Gastroesophageal sphincter (tissue), 4 donors: ENCODE data around the gene GPATCH4. TPM values are rescaled to one million over a fixed set of nuclear protein-coding genes. Genes with fewer than 3 reads are reported as not detected.

Source experiments
- ATAC-seq: fragments of 150-250 bp; one replicate; pipeline ENCODE4 v1.9.1; 2016; ENCODE audit warnings: mild to moderate bottlenecking, moderate library complexity
- H3K27ac ChIP-seq, 4 donors: fragments of 200-600 bp; sonication (generic) in 3 of 4; 1 replicate in 3 of 4; 2 replicates in 1 of 4; pipeline ENCODE4 v1.5.1; 2016 to 2019
- H3K27me3 ChIP-seq: fragments of 200-600 bp; sonication (generic); one replicate; pipeline ENCODE4 v1.5.1; 2019
- H3K36me3 ChIP-seq, 2 donors: fragments of 200-600 bp; sonication (generic); one replicate each; pipeline ENCODE4 v1.5.1; 2019; ENCODE audit warnings: control low read depth in 1 of 2
- H3K4me1 ChIP-seq, 3 donors: fragments of 200-600 bp; sonication (generic); 1 replicate in 2 of 3; 2 replicates in 1 of 3; pipeline ENCODE4 v1.5.1; 2016 to 2019; ENCODE audit warnings: control low read depth in 2 of 3
- H3K4me3 ChIP-seq, 2 donors: fragments of 200-600 bp; sonication (generic); one replicate each; pipeline ENCODE4 v1.5.1; 2019; ENCODE audit warnings: mild to moderate bottlenecking in 1 of 2, moderate library complexity in 1 of 2
- H3K9me3 ChIP-seq, 3 donors: fragments of 200-600 bp; sonication (generic); one replicate each; pipeline ENCODE4 v1.5.1; 2017 to 2019; ENCODE audit warnings: control low read depth in 2 of 3
- EP300 ChIP-seq: sonication (generic); formaldehyde crosslinking; IDR thresholded peaks from one replicate; pipeline ENCODE4 v1.6.1; 2017; ENCODE audit warnings: antibody characterized with exemption, mild to moderate bottlenecking
- POLR2A ChIP-seq, 2 donors: fragments of 450-650 bp; IDR thresholded peaks; one replicate each; pipeline ENCODE4 v1.6.1; 2017; ENCODE audit warnings: antibody characterized with exemption in 2 of 2, mild to moderate bottlenecking in 2 of 2, moderate library complexity in 1 of 2
- POLR2AphosphoS5 ChIP-seq: sonication (generic); formaldehyde crosslinking; IDR thresholded peaks from one replicate; pipeline ENCODE4 v1.6.1; 2017; ENCODE audit warnings: antibody characterized with exemption
- WGBS, 2 donors: methylation state at CpG; one replicate each; pipeline ENCODE4 v1.1.5; 2018; ENCODE audit warnings: low coverage in 1 of 2; 5-methylcytosine and 5-hydroxymethylcytosine counted together
- total RNA-seq, 4 donors: library from RNA; depleted of rRNA; stranded (reverse); fragments of >200 nt; gene quantifications; one replicate each; pipeline ENCODE4 v1.1.0, GENCODE V29; 2016
- TF ChIP-seq, protein P1 (sequence below), 4 experiments: fragments of 200-600 bp in 2 of 4; fragments of 450-650 bp in 2 of 4; sonication (generic) in 1 of 4; IDR thresholded peaks; one replicate each; pipeline ENCODE4 v1.5.1; 2017 to 2019; ENCODE audit warnings: antibody characterized with exemption in 4 of 4, mild to moderate bottlenecking in 2 of 4, moderate library complexity in 2 of 4

The GPATCH4 gene
- total RNA-seq, 4 donors from 2014 or later = 18.4 to 37.2 (median 24.0) TPM

DNA sequence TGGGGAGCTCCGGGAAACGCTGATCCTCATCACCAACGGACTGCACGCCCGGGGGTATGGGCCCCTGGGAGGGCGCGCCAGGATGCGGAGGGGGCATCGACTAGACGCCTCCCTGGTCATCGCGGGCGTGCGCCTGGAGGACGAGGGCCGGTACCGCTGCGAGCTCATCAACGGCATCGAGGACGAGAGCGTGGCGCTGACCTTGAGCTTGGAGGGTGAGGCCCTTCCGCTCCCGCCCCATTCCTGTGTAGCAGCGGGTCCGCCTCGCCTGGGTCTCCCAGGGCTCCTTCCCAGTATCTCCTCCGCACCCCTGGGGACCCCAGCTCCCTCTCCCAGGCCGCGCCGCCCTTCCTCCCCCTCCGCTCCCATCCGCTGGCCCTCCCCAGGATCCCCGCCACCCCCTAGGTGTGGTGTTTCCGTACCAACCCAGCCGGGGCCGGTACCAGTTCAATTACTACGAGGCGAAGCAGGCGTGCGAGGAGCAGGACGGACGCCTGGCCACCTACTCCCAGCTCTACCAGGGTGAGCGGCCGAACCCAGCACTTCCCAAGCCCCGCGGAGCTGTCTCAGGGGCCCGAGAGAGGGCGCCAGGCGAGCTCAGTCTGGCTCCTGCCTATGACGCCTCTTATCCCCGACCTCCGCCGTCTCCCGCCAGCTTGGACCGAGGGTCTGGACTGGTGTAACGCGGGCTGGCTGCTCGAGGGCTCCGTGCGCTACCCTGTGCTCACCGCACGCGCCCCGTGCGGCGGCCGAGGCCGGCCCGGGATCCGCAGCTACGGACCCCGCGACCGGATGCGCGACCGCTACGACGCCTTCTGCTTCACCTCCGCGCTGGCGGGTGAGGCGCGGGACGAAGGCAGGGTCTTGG lies 22.9 kb upstream of the GPATCH4 start:
- peak overlapping the region in 2 of 4 donors; percentile 12 to 72 for H3K27ac ChIP-seq
- no peaks in the 10 kb centered on the region for H3K9me3 ChIP-seq
- H3K27me3 ChIP-seq = peaks cover 71% of the 10 kb centered on the region
- no peaks in the 10 kb centered on the region for H3K36me3 ChIP-seq
- WGBS, 2 donors = 0% methylated on average over 3 to 4 of the region's 87 CpGs
- no peak for TF ChIP-seq POLR2A (IDR thresholded peaks at IDR 0.05)
- TF ChIP-seq, protein P1, sequence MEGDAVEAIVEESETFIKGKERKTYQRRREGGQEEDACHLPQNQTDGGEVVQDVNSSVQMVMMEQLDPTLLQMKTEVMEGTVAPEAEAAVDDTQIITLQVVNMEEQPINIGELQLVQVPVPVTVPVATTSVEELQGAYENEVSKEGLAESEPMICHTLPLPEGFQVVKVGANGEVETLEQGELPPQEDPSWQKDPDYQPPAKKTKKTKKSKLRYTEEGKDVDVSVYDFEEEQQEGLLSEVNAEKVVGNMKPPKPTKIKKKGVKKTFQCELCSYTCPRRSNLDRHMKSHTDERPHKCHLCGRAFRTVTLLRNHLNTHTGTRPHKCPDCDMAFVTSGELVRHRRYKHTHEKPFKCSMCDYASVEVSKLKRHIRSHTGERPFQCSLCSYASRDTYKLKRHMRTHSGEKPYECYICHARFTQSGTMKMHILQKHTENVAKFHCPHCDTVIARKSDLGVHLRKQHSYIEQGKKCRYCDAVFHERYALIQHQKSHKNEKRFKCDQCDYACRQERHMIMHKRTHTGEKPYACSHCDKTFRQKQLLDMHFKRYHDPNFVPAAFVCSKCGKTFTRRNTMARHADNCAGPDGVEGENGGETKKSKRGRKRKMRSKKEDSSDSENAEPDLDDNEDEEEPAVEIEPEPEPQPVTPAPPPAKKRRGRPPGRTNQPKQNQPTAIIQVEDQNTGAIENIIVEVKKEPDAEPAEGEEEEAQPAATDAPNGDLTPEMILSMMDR (IDR thresholded peaks at IDR 0.05) = peak in 3 of 4 experiments; percentile 27 to 42 (median 37)
- H3K4me3 ChIP-seq = peak overlapping the region; percentile 8 to 48
- ATAC-seq = peak; percentile 58
- H3K4me1 ChIP-seq = peaks cover 0 to 31% (median 22%) of the 10 kb centered on the region in 3 donors

GRCh38 chr1:156622581-156623297 lies 21.5 kb upstream of the GPATCH4 start:
- WGBS, 2 donors = 84 to 95% methylated on average over 3 to 4 of the region's 6 CpGs
- ATAC-seq = no peak
- TF ChIP-seq POLR2A (IDR thresholded peaks at IDR 0.05) (no peak), EP300 (no peak), POLR2AphosphoS5 (no peak)
- TF ChIP-seq, protein P1 (IDR thresholded peaks at IDR 0.05) = no peak
- Histone ChIP-seq H3K27ac (no peak overlapping the region), H3K4me3 (no peak overlapping the region), H3K9me3 (no peaks in the 10 kb centered on the region), H3K36me3 (no peaks in the 10 kb centered on the region), H3K4me1 (peaks cover 0 to 31% (median 22%) of the 10 kb centered on the region in 3 donors), H3K27me3 (peaks cover 57% of the 10 kb centered on the region)

DNA sequence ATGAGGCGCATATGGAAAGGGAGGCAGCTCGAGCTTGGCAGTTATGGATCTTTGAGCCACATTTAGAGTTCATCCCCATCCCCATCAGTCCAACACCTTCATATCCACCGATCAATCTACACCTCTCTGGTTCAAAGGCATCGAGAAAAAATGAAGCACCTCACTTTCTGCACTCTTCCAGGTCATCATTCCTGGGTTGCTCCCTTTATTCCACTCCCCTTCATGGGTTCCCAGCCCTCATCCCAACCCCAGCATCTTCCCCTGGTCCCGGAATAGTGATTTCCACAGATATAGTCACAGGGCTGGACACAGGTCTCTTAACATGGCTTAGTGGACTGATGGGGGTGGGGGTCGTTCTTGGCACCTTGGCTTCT lies 18.3 kb upstream of the GPATCH4 start:
- Histone ChIP-seq H3K27me3 (peaks cover 26% of the 10 kb centered on the region), H3K36me3 (no peaks in the 10 kb centered on the region), H3K9me3 (no peaks in the 10 kb centered on the region), H3K27ac (no peak overlapping the region), H3K4me3 (no peak overlapping the region), H3K4me1 (peaks cover 0 to 40% (median 19%) of the 10 kb centered on the region in 3 donors)
- ATAC-seq = no peak
- WGBS, 2 donors = 30 to 42% methylated on average over 2 to 4 of the region's 6 CpGs
- TF ChIP-seq POLR2A (IDR thresholded peaks at IDR 0.05) = no peak
- TF ChIP-seq, protein P1 (IDR thresholded peaks at IDR 0.05) = no peak
- TF ChIP-seq EP300 = no peak
- no peak for TF ChIP-seq POLR2AphosphoS5

DNA sequence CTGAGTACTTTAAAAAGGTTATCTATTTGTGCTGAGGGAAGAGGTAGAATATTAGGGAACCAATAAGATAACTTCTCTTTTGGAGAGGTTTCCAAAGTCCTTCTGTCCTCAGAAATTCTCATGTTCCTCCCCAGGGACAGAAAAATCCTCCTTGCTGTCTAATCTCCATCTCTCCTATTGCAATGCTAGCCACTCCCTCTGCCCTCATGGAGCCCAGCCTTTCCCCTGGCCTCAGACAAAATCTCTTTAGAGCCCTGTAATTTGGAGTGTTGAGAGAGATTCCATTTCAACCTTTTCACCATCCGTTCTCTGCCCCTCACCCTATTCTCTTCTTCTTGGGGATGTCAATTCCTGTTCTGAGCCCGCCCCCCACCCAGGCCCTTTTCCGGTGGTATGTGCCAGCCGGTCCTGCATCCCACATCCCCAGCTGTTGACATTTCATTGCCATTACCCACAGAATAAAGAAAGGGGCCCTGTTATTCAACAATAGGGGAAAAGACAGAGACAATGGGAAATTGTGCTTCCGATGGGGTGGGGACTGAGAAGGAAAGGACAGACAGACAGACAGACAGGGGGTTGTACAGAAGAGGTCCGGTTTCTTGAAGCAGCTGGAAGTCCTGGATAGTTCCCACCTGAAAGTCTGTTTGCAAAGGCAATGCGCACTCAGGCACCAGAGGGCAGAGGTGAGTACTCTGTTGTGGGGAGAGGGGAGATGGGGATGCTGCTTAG lies 17.7 kb upstream of the GPATCH4 start, which contains the start of gene HAPLN2:
TSS of gene HAPLN2 (plus strand) at position 563 of the 729 bp plus-strand sequence. CDS start 4,076 bp downstream, outside the sequence.
- no peaks in the 10 kb centered on the region for H3K36me3 ChIP-seq
- H3K4me3 ChIP-seq = no peak within 1 kb of the TSS
- TF ChIP-seq EP300 = no peak
- TF ChIP-seq, protein P1 (IDR thresholded peaks at IDR 0.05) = peak in 1 of 4 experiments; percentile 21
- no peak for ATAC-seq
- 19 to 33% methylated on average over 2 to 5 of the region's 7 CpGs for WGBS, 2 donors
- H3K9me3 ChIP-seq = no peaks in the 10 kb centered on the region
- peaks cover 20% of the 10 kb centered on the region for H3K27me3 ChIP-seq
- H3K4me1 ChIP-seq = peaks cover 0 to 37% (median 14%) of the 10 kb centered on the region in 3 donors
- no peak within 1 kb of the TSS for H3K27ac ChIP-seq
